Retinal pigment epithelial cell (primary cell): Measurements from ENCODE around the gene MEAK7.

ENCODE experiments used
- DNase-seq: peaks from one replicate; pipeline ENCODE4 v3.0.0-alpha.2; 2010; ENCODE audit warnings: low read depth
- H3K4me3 ChIP-seq: 2 replicates; pipeline ENCODE4 v1.5.1; 2011; ENCODE audit warnings: mild to moderate bottlenecking, low read length, control low read depth, moderate library complexity
- CTCF ChIP-seq: conservative IDR thresholded peaks from 2 replicates; pipeline ENCODE4 v1.5.1; 2011; ENCODE audit warnings: low read depth, low read length, control low read depth, inconsistent platforms

MEAK7 gene

GRCh38 chr16:84486551-84487235, 17.8 kb downstream of the MEAK7 start:
- no peak overlapping the region for H3K4me3 ChIP-seq
- DNase-seq = no peak
- TF ChIP-seq CTCF = no peak

- H3K4me3 ChIP-seq = no peak overlapping the region
- DNase-seq = no peak
- no peak for TF ChIP-seq CTCF
Observed at GRCh38 chr16:84486126-84486525, 18.3 kb downstream of the MEAK7 start.

GRCh38 chr16:84485255-84486010, 19.0 kb downstream of the MEAK7 start:
- no peak for DNase-seq
- no peak overlapping the region for H3K4me3 ChIP-seq
- TF ChIP-seq CTCF = no peak

GRCh38 chr16:84484579-84485254, 19.7 kb downstream of the MEAK7 start:
- DNase-seq = peak; percentile 38

GRCh38 chr16:84483882-84484565, 20.4 kb downstream of the MEAK7 start:
- no peak overlapping the region for H3K4me3 ChIP-seq
- DNase-seq = no peak
- no peak for TF ChIP-seq CTCF

More at GRCh38 chr16:84484579-84485254, 19.7 kb downstream of the MEAK7 start:
- peak; percentile 92 for TF ChIP-seq CTCF
- H3K4me3 ChIP-seq = no peak overlapping the region

- no peak for DNase-seq
- no peak overlapping the region for H3K4me3 ChIP-seq
- TF ChIP-seq CTCF = no peak
Observed at GRCh38 chr16:84482951-84483881, 21.2 kb downstream of the MEAK7 start.
